ENCODE measurements around the gene PDE4C. TPM values are rescaled to one million over a fixed set of nuclear protein-coding genes. Genes with fewer than 3 reads are reported as not detected.

PDE4C gene
- total and polyA plus RNA-seq, 2 donors (not counting 1 experiment from before 2014, with no cell fraction given): 0.35 to 2.0 TPM

DNA sequence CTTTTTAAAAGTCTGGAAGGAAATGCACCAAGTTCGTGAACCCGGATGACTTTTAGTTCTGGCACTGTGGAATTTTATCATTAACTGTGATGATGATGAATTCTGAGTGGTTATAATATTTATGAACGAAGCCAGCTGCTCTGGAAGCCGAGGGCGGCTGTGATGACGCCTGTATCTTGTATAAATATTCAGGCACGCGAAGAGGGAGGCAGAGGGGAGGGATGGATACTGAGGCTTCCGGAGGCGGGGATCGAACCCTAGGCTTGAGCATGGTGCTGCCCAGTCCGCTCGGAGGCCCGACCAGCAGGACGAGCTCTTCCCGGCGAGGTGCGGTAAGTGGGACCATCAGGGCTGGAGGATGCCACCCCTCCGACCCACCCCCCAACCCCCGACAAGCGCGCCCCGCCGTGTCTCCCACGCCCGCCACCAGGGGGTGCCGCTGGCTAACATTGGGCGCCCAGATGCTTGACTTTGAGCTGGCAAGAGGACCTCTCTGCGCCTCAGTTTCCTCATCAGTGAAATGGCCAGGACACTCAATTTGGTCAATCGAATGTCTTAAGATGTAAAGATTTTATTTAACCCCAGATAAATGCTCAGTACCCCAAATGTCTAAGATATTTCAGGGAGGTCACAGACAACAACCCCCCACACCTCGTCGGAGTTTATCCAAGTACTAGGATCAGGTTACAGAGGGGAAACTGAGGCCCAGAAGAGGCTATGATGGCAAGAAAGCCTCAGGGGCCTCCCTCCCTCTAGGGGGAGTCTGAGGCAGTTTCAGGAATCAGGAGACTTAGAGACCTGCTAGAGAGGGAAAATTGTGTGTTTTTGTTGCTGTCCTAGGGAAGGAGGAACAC lies 17.9 kb downstream of the PDE4C start:
- TF ChIP-seq, protein P1, sequence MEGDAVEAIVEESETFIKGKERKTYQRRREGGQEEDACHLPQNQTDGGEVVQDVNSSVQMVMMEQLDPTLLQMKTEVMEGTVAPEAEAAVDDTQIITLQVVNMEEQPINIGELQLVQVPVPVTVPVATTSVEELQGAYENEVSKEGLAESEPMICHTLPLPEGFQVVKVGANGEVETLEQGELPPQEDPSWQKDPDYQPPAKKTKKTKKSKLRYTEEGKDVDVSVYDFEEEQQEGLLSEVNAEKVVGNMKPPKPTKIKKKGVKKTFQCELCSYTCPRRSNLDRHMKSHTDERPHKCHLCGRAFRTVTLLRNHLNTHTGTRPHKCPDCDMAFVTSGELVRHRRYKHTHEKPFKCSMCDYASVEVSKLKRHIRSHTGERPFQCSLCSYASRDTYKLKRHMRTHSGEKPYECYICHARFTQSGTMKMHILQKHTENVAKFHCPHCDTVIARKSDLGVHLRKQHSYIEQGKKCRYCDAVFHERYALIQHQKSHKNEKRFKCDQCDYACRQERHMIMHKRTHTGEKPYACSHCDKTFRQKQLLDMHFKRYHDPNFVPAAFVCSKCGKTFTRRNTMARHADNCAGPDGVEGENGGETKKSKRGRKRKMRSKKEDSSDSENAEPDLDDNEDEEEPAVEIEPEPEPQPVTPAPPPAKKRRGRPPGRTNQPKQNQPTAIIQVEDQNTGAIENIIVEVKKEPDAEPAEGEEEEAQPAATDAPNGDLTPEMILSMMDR (conservative IDR thresholded peaks at IDR 0.05 in 1 of 2, IDR thresholded peaks at IDR 0.05 in 1 of 2; ENCODE audit: low read depth in 1 of 2, low read length in 2 of 2): peak; percentile 40 to 48
- no peak for TF ChIP-seq EZH2 (IDR thresholded peaks at IDR 0.05; ENCODE audit: low read length, missing control alignments)
- no peak overlapping the region for H2AFZ ChIP-seq (ENCODE audit: low read length)
- peak overlapping the region; percentile 68 for H3K4me2 ChIP-seq (ENCODE audit: extremely low read depth, insufficient read depth, low read length)

DNA sequence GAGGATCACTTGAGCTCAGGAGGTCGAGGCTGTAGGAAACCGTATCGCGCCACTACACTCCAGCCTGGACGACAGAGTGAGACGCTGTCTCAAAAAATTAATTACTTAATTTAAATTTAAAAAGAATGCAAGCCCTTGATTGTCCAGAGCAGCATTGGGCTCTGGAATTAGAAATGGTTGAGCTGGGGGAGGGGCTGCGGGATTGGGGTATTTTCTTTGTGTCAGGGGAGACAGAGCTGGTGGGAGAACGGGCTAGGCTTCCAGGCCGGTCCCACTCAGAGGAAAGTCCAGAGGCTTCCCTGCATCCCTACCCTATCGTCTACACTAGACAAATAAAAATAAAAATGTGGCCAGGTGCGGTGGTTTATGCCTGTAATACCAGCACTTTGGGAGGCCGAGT lies 20.2 kb downstream of the PDE4C start:
- Histone ChIP-seq H3K79me2 (ENCODE audit: control insufficient read depth, insufficient read depth, low read length) (peaks cover 14% of the 10 kb centered on the region), H4K20me1 (ENCODE audit: control insufficient read depth, extremely low read depth, insufficient read depth, low read length) (no peaks in the 10 kb centered on the region), H3K27ac (ENCODE audit: insufficient read depth, low read length) (peak overlapping the region; percentile 100), H3K4me3 (replicated peaks in 1 of 4; ENCODE audit: control extremely low read depth in 1 of 4, insufficient read depth in 1 of 4, low read depth in 3 of 4, low read length in 4 of 4) (no peak overlapping the region), H3K27me3 (ENCODE audit: control insufficient read depth, insufficient read depth, low read length) (no peaks in the 10 kb centered on the region), H3K9me3 (ENCODE audit: control insufficient read depth, insufficient read depth, low read depth, low read length) (no peaks in the 10 kb centered on the region), H3K36me3 (ENCODE audit: control insufficient read depth, insufficient read depth, low read length) (peaks cover 5% of the 10 kb centered on the region), H3K4me1 (ENCODE audit: control insufficient read depth, extremely low read depth, insufficient read depth, low read length) (peaks cover 23% of the 10 kb centered on the region), H3K9ac (ENCODE audit: insufficient read depth, low read length) (peak overlapping the region; percentile 94), H3K4me2 (ENCODE audit: extremely low read depth, insufficient read depth, low read length) (peak overlapping the region; percentile 64), H2AFZ (ENCODE audit: low read length) (no peak overlapping the region)
- no peak for DNase-seq (ENCODE audit: low read depth in 2 of 2)
- TF ChIP-seq, protein P1 (conservative IDR thresholded peaks at IDR 0.05 in 1 of 2, IDR thresholded peaks at IDR 0.05 in 1 of 2; ENCODE audit: low read depth in 1 of 2, low read length in 2 of 2): no peak
- no peak for TF ChIP-seq EZH2 (IDR thresholded peaks at IDR 0.05; ENCODE audit: low read length, missing control alignments)

More for the DNA sequence above, 17.9 kb downstream of the PDE4C start:
- H3K9ac ChIP-seq (ENCODE audit: insufficient read depth, low read length): peak overlapping the region; percentile 37
- H3K79me2 ChIP-seq (ENCODE audit: control insufficient read depth, insufficient read depth, low read length): peaks cover 5% of the 10 kb centered on the region
- no peaks in the 10 kb centered on the region for H3K9me3 ChIP-seq (ENCODE audit: control insufficient read depth, insufficient read depth, low read depth, low read length)
- H4K20me1 ChIP-seq (ENCODE audit: control insufficient read depth, extremely low read depth, insufficient read depth, low read length): no peaks in the 10 kb centered on the region
- H3K27ac ChIP-seq (ENCODE audit: insufficient read depth, low read length): peak overlapping the region; percentile 100
- no peaks in the 10 kb centered on the region for H3K36me3 ChIP-seq (ENCODE audit: control insufficient read depth, insufficient read depth, low read length)
- DNase-seq (ENCODE audit: low read depth in 2 of 2): peak; percentile 67 to 89
- H3K27me3 ChIP-seq (ENCODE audit: control insufficient read depth, insufficient read depth, low read length): no peaks in the 10 kb centered on the region
- peaks cover 21% of the 10 kb centered on the region for H3K4me1 ChIP-seq (ENCODE audit: control insufficient read depth, extremely low read depth, insufficient read depth, low read length)
- H3K4me3 ChIP-seq (replicated peaks in 1 of 4; ENCODE audit: control extremely low read depth in 1 of 4, insufficient read depth in 1 of 4, low read depth in 3 of 4, low read length in 4 of 4): peak overlapping the region in 3 of 4 experiments; percentile 9 to 22 (median 15)

DNA sequence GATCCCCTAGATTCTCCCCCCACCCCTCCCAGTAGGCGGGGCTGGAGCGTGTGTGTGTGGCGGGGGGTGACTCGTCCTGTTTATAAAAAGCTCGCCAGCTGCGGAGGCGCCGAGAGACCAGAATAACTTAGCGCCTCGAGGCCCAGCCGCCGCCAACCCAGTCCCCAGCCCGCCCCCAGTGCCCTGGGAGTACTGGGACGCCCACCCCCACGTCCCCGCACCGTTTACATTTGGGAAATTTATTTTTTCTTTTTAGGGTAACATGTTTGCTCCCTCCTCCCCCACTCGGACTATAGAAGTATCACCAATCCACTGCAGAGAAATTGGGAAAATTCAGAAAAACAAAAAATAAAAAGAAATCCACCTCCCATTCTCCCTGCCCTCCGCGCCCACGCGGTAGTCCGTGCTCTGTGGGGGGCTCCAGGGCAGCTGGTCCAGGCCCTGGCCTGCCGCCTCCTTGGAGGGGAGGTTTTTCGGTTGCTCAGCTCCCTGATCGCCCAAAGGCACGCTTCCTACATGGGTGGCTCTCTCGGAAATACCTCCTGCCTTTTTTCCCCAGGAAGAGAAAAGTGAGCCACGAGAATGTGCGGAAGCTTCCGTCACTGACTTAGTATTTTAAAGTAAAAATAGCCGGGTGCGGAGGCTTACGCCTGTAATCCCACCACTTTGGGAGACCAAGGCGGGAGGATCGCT lies 20.9 kb downstream of the PDE4C start:
- no peak for TF ChIP-seq EZH2 (IDR thresholded peaks at IDR 0.05; ENCODE audit: low read length, missing control alignments)
- TF ChIP-seq, protein P1 (conservative IDR thresholded peaks at IDR 0.05 in 1 of 2, IDR thresholded peaks at IDR 0.05 in 1 of 2; ENCODE audit: low read depth in 1 of 2, low read length in 2 of 2): no peak
- Histone ChIP-seq H3K4me3 (replicated peaks in 1 of 4; ENCODE audit: control extremely low read depth in 1 of 4, insufficient read depth in 1 of 4, low read depth in 3 of 4, low read length in 4 of 4) (peak overlapping the region; percentile 66 to 82 (median 76)), H3K4me2 (ENCODE audit: extremely low read depth, insufficient read depth, low read length) (peak overlapping the region; percentile 64), H3K9me3 (ENCODE audit: control insufficient read depth, insufficient read depth, low read depth, low read length) (no peaks in the 10 kb centered on the region), H3K4me1 (ENCODE audit: control insufficient read depth, extremely low read depth, insufficient read depth, low read length) (peaks cover 23% of the 10 kb centered on the region), H3K27ac (ENCODE audit: insufficient read depth, low read length) (peak overlapping the region; percentile 100), H3K27me3 (ENCODE audit: control insufficient read depth, insufficient read depth, low read length) (no peaks in the 10 kb centered on the region), H4K20me1 (ENCODE audit: control insufficient read depth, extremely low read depth, insufficient read depth, low read length) (no peaks in the 10 kb centered on the region), H3K79me2 (ENCODE audit: control insufficient read depth, insufficient read depth, low read length) (peaks cover 14% of the 10 kb centered on the region), H3K36me3 (ENCODE audit: control insufficient read depth, insufficient read depth, low read length) (peaks cover 5% of the 10 kb centered on the region), H2AFZ (ENCODE audit: low read length) (no peak overlapping the region), H3K9ac (ENCODE audit: insufficient read depth, low read length) (peak overlapping the region; percentile 94)
- peak; percentile 74 to 82 for DNase-seq (ENCODE audit: low read depth in 2 of 2)

All from fibroblast of lung (primary cell).